HUES64 (cell line): ENCODE data around the gene ZBTB37.
"Not testable (repeated sequence)": the region's sequence is repeated elsewhere in the genome, so short reads cannot be mapped to it uniquely, and the experiment has no call there.

ENCODE experiments used
- H3K27ac ChIP-seq: 2 replicates; pipeline ENCODE4 v1.7.0; 2013; ENCODE audit warnings: low read depth, low read length, inconsistent platforms
- H3K27me3 ChIP-seq: 2 replicates; pipeline ENCODE4 v1.6.1; 2013; ENCODE audit warnings: mild to moderate bottlenecking, low read length; ENCODE audit not compliant: insufficient read depth
- H3K36me3 ChIP-seq: 2 replicates; pipeline ENCODE4 v1.6.1; 2013; ENCODE audit warnings: mild to moderate bottlenecking, low read length; ENCODE audit not compliant: insufficient read depth
- H3K4me1 ChIP-seq: 2 replicates; pipeline ENCODE4 v1.6.1; 2013; ENCODE audit warnings: mild to moderate bottlenecking, low read length, moderate library complexity; ENCODE audit not compliant: insufficient read depth
- H3K4me3 ChIP-seq: 2 replicates; pipeline ENCODE4 v1.5.1; 2013; ENCODE audit warnings: mild to moderate bottlenecking, low read length, moderate library complexity
- H3K9ac ChIP-seq: 2 replicates; pipeline ENCODE4 v1.6.1; 2013; ENCODE audit warnings: mild to moderate bottlenecking, low read depth, low read length
- H3K9me3 ChIP-seq: 2 replicates; pipeline ENCODE4 v1.6.1; 2013; ENCODE audit warnings: low read depth, low read length; ENCODE audit not compliant: insufficient read depth
- WGBS: fragments of 150-250, 120-280 bp; methylation state at CpG from one replicate; pipeline ENCODE4 v1.1.7; 2013; ENCODE audit warnings: missing lambda C conversion rate; 5-methylcytosine and 5-hydroxymethylcytosine counted together

Gene ZBTB37

DNA sequence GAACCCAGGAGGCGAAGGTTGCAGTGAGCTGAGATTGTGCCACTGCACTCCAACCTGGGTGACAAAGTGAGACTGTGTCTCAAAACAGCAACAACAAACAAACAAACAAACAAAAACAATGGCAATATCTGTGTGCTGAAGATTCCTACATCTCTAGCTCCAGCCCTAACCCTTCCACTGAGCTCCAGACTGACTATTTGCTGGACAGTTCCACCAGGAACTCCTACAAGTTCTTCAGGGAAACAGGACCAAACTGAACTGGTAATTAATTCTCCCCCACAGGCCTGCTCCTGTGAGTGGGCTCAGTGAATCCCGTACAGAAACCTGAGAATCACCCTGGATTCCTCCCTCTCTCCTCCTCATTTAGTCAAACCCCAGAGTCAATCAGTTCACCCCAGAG, 47.4 kb downstream of the ZBTB37 start:
- Histone ChIP-seq H3K9me3 (no peaks in the 10 kb centered on the region), H3K4me3 (no peak overlapping the region), H3K4me1 (no peaks in the 10 kb centered on the region), H3K27ac (no peak overlapping the region), H3K9ac (no peak overlapping the region), H3K36me3 (no peaks in the 10 kb centered on the region), H3K27me3 (no peaks in the 10 kb centered on the region)
- WGBS: 97% methylated on average over 2 of the region's 2 CpGs

DNA sequence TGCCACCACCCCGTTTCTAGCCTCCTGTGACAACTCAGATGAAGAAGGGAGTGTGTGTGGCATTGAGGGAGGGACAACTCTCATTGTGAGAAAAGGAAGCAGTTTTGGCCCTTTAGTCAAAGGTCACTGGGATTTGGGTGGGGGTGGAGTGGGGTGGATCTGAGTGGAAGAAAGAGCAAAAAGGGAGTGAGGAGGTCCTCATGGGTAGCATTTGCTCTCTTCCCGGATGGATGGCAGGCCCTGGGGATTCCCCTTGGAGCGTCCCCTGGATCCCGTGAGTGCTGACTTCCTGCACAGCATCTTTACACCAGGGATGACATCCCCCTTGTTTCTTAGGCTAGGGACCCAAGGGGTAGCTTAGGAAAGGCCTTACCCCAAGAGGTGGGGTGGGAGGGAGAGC, 48.5 kb downstream of the ZBTB37 start:
- no peak overlapping the region for H3K27ac ChIP-seq
- no peak overlapping the region for H3K9ac ChIP-seq
- no peaks in the 10 kb centered on the region for H3K27me3 ChIP-seq
- H3K9me3 ChIP-seq: no peaks in the 10 kb centered on the region
- H3K4me3 ChIP-seq: no peak overlapping the region
- 83% methylated on average over 4 of the region's 4 CpGs for WGBS
- no peaks in the 10 kb centered on the region for H3K36me3 ChIP-seq
- no peaks in the 10 kb centered on the region for H3K4me1 ChIP-seq

- no peak within 1 kb of the TSS for H3K27ac ChIP-seq
- H3K4me1 ChIP-seq: no peaks in the 10 kb centered on the region
- H3K9me3 ChIP-seq: no peaks in the 10 kb centered on the region
- no peaks in the 10 kb centered on the region for H3K27me3 ChIP-seq
- no peaks in the 10 kb centered on the region for H3K36me3 ChIP-seq
- WGBS: 92% methylated on average over 3 of the region's 3 CpGs
- H3K4me3 ChIP-seq: no peak within 1 kb of the TSS
- H3K9ac ChIP-seq: no peak within 1 kb of the TSS
Measured at GRCh38 chr1:173917149-173917548, 49.0 kb downstream of the ZBTB37 start, which contains the start of gene SERPINC1. Gene SERPINC1 (minus strand): TSS chr1:173917327. CDS start chr1:173917259, 68 bp downstream.

GRCh38 chr1:173917635-173918493, 49.7 kb downstream of the ZBTB37 start:
- Histone ChIP-seq H3K27ac (no peak overlapping the region), H3K9ac (no peak overlapping the region), H3K4me1 (no peaks in the 10 kb centered on the region), H3K27me3 (no peaks in the 10 kb centered on the region), H3K4me3 (no peak overlapping the region), H3K9me3 (no peaks in the 10 kb centered on the region), H3K36me3 (no peaks in the 10 kb centered on the region)
- WGBS: 91% methylated on average over 11 of the region's 12 CpGs

- Histone ChIP-seq H3K9me3 (no peaks in the 10 kb centered on the region), H3K27ac (no peak overlapping the region), H3K4me3 (no peak overlapping the region), H3K9ac (no peak overlapping the region), H3K4me1 (no peaks in the 10 kb centered on the region), H3K27me3 (no peaks in the 10 kb centered on the region), H3K36me3 (no peaks in the 10 kb centered on the region)
- 96% methylated on average over 5 of the region's 5 CpGs for WGBS
Measured at GRCh38 chr1:173920861-173921260, 52.7 kb downstream of the ZBTB37 start.

DNA sequence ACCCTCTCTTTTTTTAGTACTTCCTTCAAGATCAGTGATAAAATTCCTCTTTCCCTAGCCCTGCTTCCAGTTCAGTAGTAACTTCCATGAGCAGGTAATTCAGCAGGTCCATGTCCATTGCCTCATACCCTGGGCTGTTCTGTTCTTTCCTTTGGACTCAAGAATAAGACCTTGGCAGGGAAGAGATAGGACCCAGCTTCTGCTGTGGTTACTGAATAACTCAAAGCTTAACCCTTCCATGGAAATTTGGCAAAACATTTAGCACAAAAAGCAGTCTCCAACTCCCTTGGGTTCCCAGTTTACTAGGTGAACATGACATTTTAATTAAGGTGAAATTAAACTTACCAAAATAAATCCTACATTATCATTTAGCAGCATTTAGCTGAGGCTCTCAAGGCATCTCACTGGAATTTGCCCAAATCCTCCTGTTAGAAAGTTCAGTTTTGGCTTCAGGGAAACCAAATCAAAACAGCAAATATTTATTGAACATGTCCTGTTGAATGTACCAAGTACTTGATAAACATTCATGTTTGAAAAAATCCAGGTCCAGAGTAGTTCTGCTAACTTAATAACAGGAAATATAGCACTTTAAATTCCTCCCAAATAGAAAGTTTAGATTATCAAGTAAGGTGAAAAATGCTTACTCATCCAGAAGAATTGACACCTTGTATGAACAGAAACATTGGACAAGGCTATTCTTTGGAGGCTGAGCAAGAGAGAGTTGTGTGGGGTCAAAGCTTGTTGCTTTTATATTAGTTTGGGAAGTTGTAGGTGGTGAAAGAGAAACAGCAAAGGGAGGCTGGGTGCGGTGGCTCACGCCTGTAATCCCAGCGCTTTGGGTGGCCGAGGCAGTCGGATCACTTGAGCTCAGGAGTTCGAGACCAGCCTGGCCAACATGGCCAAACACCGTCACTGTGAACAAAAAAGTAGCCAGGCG, 57.4 kb downstream of the ZBTB37 start:
- WGBS: 94% methylated on average over 8 of the region's 8 CpGs
- Histone ChIP-seq H3K27me3 (no peaks in the 10 kb centered on the region), H3K9ac (no peak overlapping the region), H3K4me3 (no peak overlapping the region), H3K9me3 (no peaks in the 10 kb centered on the region), H3K4me1 (no peaks in the 10 kb centered on the region), H3K27ac (no peak overlapping the region), H3K36me3 (no peaks in the 10 kb centered on the region)

GRCh38 chr1:173930541-173930940, 62.4 kb downstream of the ZBTB37 start:
- H3K27ac ChIP-seq, H3K9ac ChIP-seq, H3K4me3 ChIP-seq, H3K27me3 ChIP-seq, H3K9me3 ChIP-seq: not testable (repeated sequence)
- peaks cover 17% of the 10 kb centered on the region for H3K4me1 ChIP-seq
- peaks cover 27% of the 10 kb centered on the region for H3K36me3 ChIP-seq
- 97% methylated on average over 5 of the region's 5 CpGs for WGBS

DNA sequence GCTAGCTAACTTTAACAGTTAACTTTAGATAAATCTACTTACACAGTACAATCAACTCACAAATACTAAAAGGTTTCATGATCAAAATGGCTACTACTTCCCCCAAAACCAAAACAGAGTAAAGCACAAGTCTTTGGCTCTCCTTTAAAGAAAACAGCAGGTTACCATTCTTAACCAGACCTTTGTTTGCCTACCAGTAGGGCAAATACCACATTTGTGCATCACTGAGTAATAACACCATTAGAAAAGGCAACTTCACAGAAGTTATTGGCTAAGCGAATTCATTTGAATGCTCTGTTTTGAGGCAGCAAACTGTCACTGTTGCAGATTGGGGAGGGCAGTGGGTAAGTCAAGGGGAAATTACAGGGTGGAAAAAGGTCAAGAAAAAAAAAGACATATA, 66.3 kb downstream of the ZBTB37 start:
- WGBS: 65% methylated on average over 1 of the region's 1 CpG
- H3K27me3 ChIP-seq: no peaks in the 10 kb centered on the region
- H3K36me3 ChIP-seq: peaks cover 57% of the 10 kb centered on the region
- H3K9ac ChIP-seq: peak overlapping the region; percentile 17; the same call in 1 of the 2 replicates
- H3K9me3 ChIP-seq: no peaks in the 10 kb centered on the region
- H3K27ac ChIP-seq: no peak overlapping the region; the same call in 1 of the 2 replicates
- peaks cover 18% of the 10 kb centered on the region for H3K4me1 ChIP-seq
- H3K4me3 ChIP-seq: no peak overlapping the region

GRCh38 chr1:173937062-173937461, 68.9 kb downstream of the ZBTB37 start:
- Histone ChIP-seq H3K9ac (no peak overlapping the region), H3K27me3 (no peaks in the 10 kb centered on the region), H3K9me3 (no peaks in the 10 kb centered on the region), H3K4me3 (no peak overlapping the region), H3K36me3 (peaks cover 69% of the 10 kb centered on the region), H3K27ac (no peak overlapping the region), H3K4me1 (peaks cover 18% of the 10 kb centered on the region)
- WGBS: 100% methylated on average over 2 of the region's 2 CpGs

- Histone ChIP-seq H3K9me3 (no peaks in the 10 kb centered on the region), H3K27me3 (no peaks in the 10 kb centered on the region), H3K4me3 (no peak overlapping the region), H3K27ac (no peak overlapping the region), H3K36me3 (peaks cover 87% of the 10 kb centered on the region), H3K4me1 (no peaks in the 10 kb centered on the region), H3K9ac (no peak overlapping the region)
- WGBS: 100% methylated on average over 3 of the region's 4 CpGs
Measured at GRCh38 chr1:173946380-173946921, 78.3 kb downstream of the ZBTB37 start.

DNA sequence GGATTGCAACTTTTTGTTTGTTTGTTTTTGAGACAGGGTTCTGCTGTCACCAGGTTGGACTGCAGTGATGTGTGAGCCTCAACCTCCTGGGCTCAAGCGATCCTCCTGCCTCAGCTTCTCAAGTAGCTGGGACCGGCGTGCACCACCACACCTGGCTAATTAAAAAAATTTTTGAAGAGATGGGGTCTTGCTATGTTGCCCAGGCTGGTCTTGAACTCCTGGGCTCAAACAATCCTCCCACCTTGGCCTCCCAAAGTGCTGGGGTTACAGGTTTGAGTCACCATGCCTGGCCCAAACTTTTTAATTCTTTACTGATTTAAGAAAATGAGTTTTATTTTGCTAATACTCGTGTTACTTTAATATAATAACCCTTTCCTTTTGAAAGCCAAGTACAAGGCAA, 80.4 kb downstream of the ZBTB37 start:
- no peaks in the 10 kb centered on the region for H3K27me3 ChIP-seq
- H3K9ac ChIP-seq: no peak overlapping the region
- H3K36me3 ChIP-seq: peaks cover 95% of the 10 kb centered on the region
- no peak overlapping the region for H3K4me3 ChIP-seq
- no peaks in the 10 kb centered on the region for H3K4me1 ChIP-seq
- H3K9me3 ChIP-seq: no peaks in the 10 kb centered on the region
- no peak overlapping the region for H3K27ac ChIP-seq
- WGBS: 97% methylated on average over 4 of the region's 4 CpGs
